Measurements from ENCODE around the gene PGF. TPM values are rescaled to one million over a fixed set of nuclear protein-coding genes. Genes with fewer than 3 reads are reported as not detected.

PGF gene
- total RNA-seq, 2 experiments from 2014 or later = 0.10 TPM; not detected in 1

DNA sequence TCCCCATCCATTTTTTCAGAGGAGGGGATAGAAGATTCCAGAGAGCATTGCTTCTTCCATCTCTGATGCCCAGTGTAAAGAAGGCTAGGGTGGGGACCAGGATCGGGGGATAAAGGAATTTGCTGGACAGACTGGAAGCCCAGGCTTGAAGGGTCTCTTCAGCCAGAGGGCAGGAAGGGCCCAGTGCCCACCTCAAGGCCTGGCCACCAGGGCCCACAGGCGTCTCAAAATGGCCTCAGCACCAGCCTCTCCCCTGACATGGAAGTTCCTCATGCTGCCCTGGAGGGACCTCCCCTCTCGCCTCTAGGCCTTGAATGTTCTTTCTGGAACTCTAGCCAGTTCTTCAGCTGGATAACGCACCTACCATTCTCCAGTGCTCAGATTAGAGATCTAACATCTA lies 35.1 kb downstream of the PGF start:
- Mint-ChIP-seq H3K4me1 (ENCODE audit: low read depth) (peaks cover 8% of the 10 kb centered on the region), H3K36me3 (no peaks in the 10 kb centered on the region), H3K4me3 (no peak overlapping the region), H3K9me3 (no peaks in the 10 kb centered on the region), H3K27me3 (peaks cover 5% of the 10 kb centered on the region), H3K27ac (no peak overlapping the region)
- ChIA-PET CTCF (interaction anchor here (1.5 kb wide), 1 partner anchor 59 kb away, joined by 6 read pairs; no protein-coding TSS in a partner anchor), POLR2A (no interaction called here)
- intact Hi-C loops (cut with micrococcal nuclease) = no loop called here
- DNase-seq = no peak

- intact Hi-C loops (cut with micrococcal nuclease) = no loop called here
- peaks cover 8% of the 10 kb centered on the region for H3K4me1 Mint-ChIP-seq (ENCODE audit: low read depth)
- no peak overlapping the region for H3K27ac Mint-ChIP-seq
These were observed 35.8 kb downstream of the PGF start for GRCh38 chr14:74919421-74920165.

GRCh38 chr14:74918380-74918779 lies 37.0 kb downstream of the PGF start:
- Mint-ChIP-seq H3K4me3 (no peak overlapping the region), H3K27ac (no peak overlapping the region), H3K27me3 (no peaks in the 10 kb centered on the region), H3K4me1 (ENCODE audit: low read depth) (peaks cover 5% of the 10 kb centered on the region), H3K9me3 (no peaks in the 10 kb centered on the region), H3K36me3 (no peaks in the 10 kb centered on the region)
- no peak for DNase-seq
- ChIA-PET CTCF (interaction anchor here (1.3 to 2.5 kb wide), 3 partner anchors 13 to 59 kb away, joined by 4 to 14 read pairs (median 6); no protein-coding TSS in a partner anchor), POLR2A (no interaction called here)
- intact Hi-C loops (cut with micrococcal nuclease) = no loop called here

More at GRCh38 chr14:74919421-74920165, 35.8 kb downstream of the PGF start:
- no peak overlapping the region for H3K4me3 Mint-ChIP-seq
- H3K36me3 Mint-ChIP-seq = no peaks in the 10 kb centered on the region
- H3K9me3 Mint-ChIP-seq = no peaks in the 10 kb centered on the region
- ChIA-PET CTCF (interaction anchor here (1.5 kb wide), 1 partner anchor 59 kb away, joined by 6 read pairs; no protein-coding TSS in a partner anchor), POLR2A (no interaction called here)
- H3K27me3 Mint-ChIP-seq = peaks cover 4% of the 10 kb centered on the region
- DNase-seq = no peak

- ChIA-PET POLR2A (no interaction called here), CTCF (interaction anchor here (1.2 to 2.5 kb wide), 4 partner anchors 12 to 58 kb away, joined by 4 to 14 read pairs (median 6); no protein-coding TSS in a partner anchor)
- Mint-ChIP-seq H3K4me3 (no peak overlapping the region), H3K4me1 (ENCODE audit: low read depth) (peaks cover 5% of the 10 kb centered on the region), H3K27me3 (no peaks in the 10 kb centered on the region), H3K27ac (no peak overlapping the region), H3K36me3 (no peaks in the 10 kb centered on the region), H3K9me3 (no peaks in the 10 kb centered on the region)
- intact Hi-C loops (cut with micrococcal nuclease) = no loop called here
- no peak for DNase-seq
These were observed 37.7 kb downstream of the PGF start for GRCh38 chr14:74917646-74918081.

DNA sequence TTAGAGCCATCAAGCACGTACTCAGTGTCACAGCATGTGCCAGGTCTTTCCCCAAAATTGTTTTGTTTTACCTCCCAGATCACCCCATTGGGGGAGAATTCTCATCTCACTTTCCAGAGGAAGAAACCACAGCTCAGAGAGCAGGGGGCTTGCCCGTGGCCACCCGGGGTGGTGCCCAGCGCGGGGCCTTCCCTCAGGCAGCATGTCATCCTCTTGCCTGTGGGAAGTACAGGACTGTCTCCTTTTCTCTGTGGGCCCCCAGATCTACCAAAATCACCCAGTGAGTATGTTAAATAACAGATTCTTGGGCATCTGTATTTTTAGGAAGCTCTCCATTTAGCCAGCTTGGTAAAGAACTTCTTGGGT lies 38.2 kb downstream of the PGF start:
- H3K9me3 Mint-ChIP-seq = no peaks in the 10 kb centered on the region
- intact Hi-C loops (cut with micrococcal nuclease) = no loop called here
- H3K27me3 Mint-ChIP-seq = no peaks in the 10 kb centered on the region

GRCh38 chr14:74915826-74916225 lies 39.6 kb downstream of the PGF start:
- H3K4me3 Mint-ChIP-seq = no peak overlapping the region
- intact Hi-C loops (cut with micrococcal nuclease) = no loop called here
- H3K27ac Mint-ChIP-seq = no peak overlapping the region
- DNase-seq = no peak
- H3K27me3 Mint-ChIP-seq = no peaks in the 10 kb centered on the region
- H3K36me3 Mint-ChIP-seq = no peaks in the 10 kb centered on the region
- H3K9me3 Mint-ChIP-seq = no peaks in the 10 kb centered on the region
- no peaks in the 10 kb centered on the region for H3K4me1 Mint-ChIP-seq (ENCODE audit: low read depth)
- CTCF ChIA-PET = interaction anchor here (1.6 to 2.5 kb wide), 2 partner anchors 11 to 173 kb away, joined by 5 to 14 read pairs; no protein-coding TSS in a partner anchor
- POLR2A ChIA-PET = no interaction called here

More for the DNA sequence above, 38.2 kb downstream of the PGF start:
- H3K4me3 Mint-ChIP-seq = no peak overlapping the region
- peaks cover under 1% of the 10 kb centered on the region for H3K4me1 Mint-ChIP-seq (ENCODE audit: low read depth)
- CTCF ChIA-PET = interaction anchor here (1.2 to 2.5 kb wide), 4 partner anchors 12 to 57 kb away, joined by 4 to 14 read pairs (median 6); no protein-coding TSS in a partner anchor
- no peaks in the 10 kb centered on the region for H3K36me3 Mint-ChIP-seq
- DNase-seq = no peak
- POLR2A ChIA-PET = no interaction called here
- H3K27ac Mint-ChIP-seq = no peak overlapping the region

GRCh38 chr14:74915426-74915825 lies 40.0 kb downstream of the PGF start:
- H3K9me3 Mint-ChIP-seq = no peaks in the 10 kb centered on the region
- no peaks in the 10 kb centered on the region for H3K27me3 Mint-ChIP-seq
- no peaks in the 10 kb centered on the region for H3K36me3 Mint-ChIP-seq
- POLR2A ChIA-PET = no interaction called here
- H3K4me1 Mint-ChIP-seq (ENCODE audit: low read depth) = no peaks in the 10 kb centered on the region
- no peak for DNase-seq
- H3K4me3 Mint-ChIP-seq = no peak overlapping the region
- CTCF ChIA-PET = interaction anchor here (1.6 kb wide), 1 partner anchor 173 kb away, joined by 5 read pairs; no protein-coding TSS in a partner anchor
- intact Hi-C loops (cut with micrococcal nuclease) = no loop called here
- H3K27ac Mint-ChIP-seq = no peak overlapping the region

GRCh38 chr14:74913986-74914573 lies 41.3 kb downstream of the PGF start:
- H3K36me3 Mint-ChIP-seq = no peaks in the 10 kb centered on the region
- no peaks in the 10 kb centered on the region for H3K9me3 Mint-ChIP-seq
- intact Hi-C loops (cut with micrococcal nuclease) = loop anchor here (1.0 kb wide), 1 partner anchor 389 kb away; no protein-coding TSS in a partner anchor
- ChIA-PET POLR2A (no interaction called here), CTCF (interaction anchor here (0.6 to 1.6 kb wide), 2 partner anchors 174 to 390 kb away, joined by 3 to 5 read pairs; no protein-coding TSS in a partner anchor)
- H3K27ac Mint-ChIP-seq = no peak overlapping the region
- peak; percentile 23 for DNase-seq
- no peaks in the 10 kb centered on the region for H3K27me3 Mint-ChIP-seq
- no peaks in the 10 kb centered on the region for H3K4me1 Mint-ChIP-seq (ENCODE audit: low read depth)
- H3K4me3 Mint-ChIP-seq = no peak overlapping the region

DNA sequence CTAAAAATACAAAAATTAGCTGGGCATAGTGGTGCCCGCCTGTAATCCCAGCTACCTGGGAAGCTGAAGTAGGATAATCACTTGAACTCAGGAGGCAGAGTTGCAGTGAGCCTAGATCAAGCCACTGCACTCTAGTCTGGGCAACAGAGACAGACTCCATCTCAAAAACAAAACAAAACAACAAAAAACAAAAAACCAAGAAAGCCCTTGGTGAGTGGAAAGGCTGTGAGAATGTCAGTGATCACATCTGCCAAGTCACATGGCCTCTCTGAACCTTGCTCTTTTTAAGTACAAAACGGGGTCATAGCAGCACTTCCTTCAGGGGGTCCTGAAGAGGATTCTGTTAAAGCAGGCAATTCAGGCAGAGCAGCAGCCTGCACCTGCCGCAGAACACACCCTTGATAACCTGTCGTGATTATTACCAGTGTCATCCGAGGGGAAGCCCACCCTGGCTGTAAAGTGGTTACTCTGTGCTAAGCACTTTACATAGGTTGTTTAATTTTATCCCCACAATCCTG lies 41.9 kb downstream of the PGF start:
- no peaks in the 10 kb centered on the region for H3K36me3 Mint-ChIP-seq
- ChIA-PET POLR2A (no interaction called here), CTCF (interaction anchor here (14.6 kb wide), 1 partner anchor 55 kb away, joined by 499 read pairs; no protein-coding TSS in a partner anchor)
- no peaks in the 10 kb centered on the region for H3K4me1 Mint-ChIP-seq (ENCODE audit: low read depth)
- H3K9me3 Mint-ChIP-seq = no peaks in the 10 kb centered on the region
- no peak for DNase-seq
- H3K27ac Mint-ChIP-seq = no peak overlapping the region
- intact Hi-C loops (cut with micrococcal nuclease) = no loop called here
- no peak overlapping the region for H3K4me3 Mint-ChIP-seq
- no peaks in the 10 kb centered on the region for H3K27me3 Mint-ChIP-seq

DNA sequence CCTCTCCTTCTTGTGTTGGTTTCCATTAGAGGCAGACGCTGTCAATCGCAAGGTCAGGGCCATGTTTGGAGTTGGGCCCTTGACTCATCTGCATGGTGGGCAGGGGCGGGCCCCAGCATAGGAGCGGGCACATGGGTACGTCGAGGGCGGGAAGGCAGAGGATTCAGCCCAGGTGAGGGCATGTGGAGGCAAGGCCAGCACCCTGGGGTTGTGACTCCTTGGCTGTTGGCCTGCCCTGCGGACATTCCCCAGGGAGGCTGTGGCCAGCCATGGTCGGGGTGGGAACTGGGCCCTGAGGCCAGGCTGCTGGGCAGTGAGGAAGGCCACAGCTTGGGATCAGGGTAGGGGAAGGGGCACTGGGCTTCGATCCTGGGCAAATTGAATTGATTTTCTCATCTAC lies 42.6 kb downstream of the PGF start:
- ChIA-PET CTCF (interaction anchor here (14.6 kb wide), 1 partner anchor 54 kb away, joined by 499 read pairs; no protein-coding TSS in a partner anchor), POLR2A (no interaction called here)
- Mint-ChIP-seq H3K4me1 (ENCODE audit: low read depth) (no peaks in the 10 kb centered on the region), H3K27ac (no peak overlapping the region), H3K27me3 (no peaks in the 10 kb centered on the region), H3K36me3 (no peaks in the 10 kb centered on the region), H3K4me3 (no peak overlapping the region), H3K9me3 (no peaks in the 10 kb centered on the region)
- no peak for DNase-seq
- intact Hi-C loops (cut with micrococcal nuclease) = no loop called here

- Mint-ChIP-seq H3K4me1 (ENCODE audit: low read depth) (no peaks in the 10 kb centered on the region), H3K36me3 (no peaks in the 10 kb centered on the region), H3K4me3 (no peak overlapping the region), H3K27ac (no peak overlapping the region), H3K9me3 (no peaks in the 10 kb centered on the region), H3K27me3 (no peaks in the 10 kb centered on the region)
- intact Hi-C loops (cut with micrococcal nuclease) = no loop called here
- ChIA-PET POLR2A (no interaction called here), CTCF (interaction anchor here (14.6 kb wide), 1 partner anchor 53 kb away, joined by 499 read pairs; no protein-coding TSS in a partner anchor)
- DNase-seq = no peak
These were observed 43.3 kb downstream of the PGF start for GRCh38 chr14:74912111-74912510.

DNA sequence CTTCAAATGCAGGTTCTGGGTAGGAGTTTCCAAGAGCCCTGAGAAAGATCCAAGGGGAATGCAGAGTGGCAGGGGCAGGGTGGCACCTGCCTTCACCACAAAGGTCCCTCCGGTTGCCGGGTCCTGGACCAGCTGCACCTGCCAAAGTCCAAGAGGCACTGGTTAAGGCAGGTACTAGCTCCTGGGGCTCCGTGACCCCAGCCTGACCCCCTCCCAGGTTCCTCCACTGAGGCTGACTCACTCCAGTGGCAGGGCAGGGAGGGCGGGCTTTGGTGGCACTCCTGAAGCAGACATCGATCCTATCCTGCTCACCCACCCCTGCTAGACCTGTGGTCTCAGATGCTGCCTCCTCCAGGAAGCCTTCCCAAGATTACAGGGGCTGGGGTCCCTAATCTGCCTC lies 43.7 kb downstream of the PGF start:
- Mint-ChIP-seq H3K27ac (no peak overlapping the region), H3K4me3 (no peak overlapping the region), H3K4me1 (ENCODE audit: low read depth) (no peaks in the 10 kb centered on the region), H3K9me3 (no peaks in the 10 kb centered on the region), H3K36me3 (no peaks in the 10 kb centered on the region), H3K27me3 (no peaks in the 10 kb centered on the region)
- intact Hi-C loops (cut with micrococcal nuclease) = no loop called here
- ChIA-PET POLR2A (no interaction called here), CTCF (interaction anchor here (14.6 kb wide), 1 partner anchor 53 kb away, joined by 499 read pairs; no protein-coding TSS in a partner anchor)
- DNase-seq = no peak

Measured in activated CD4-positive, alpha-beta memory T cell treated with anti-CD3 and anti-CD28 coated beads for 36 hours (primary cell).